Activated CD4-positive, alpha-beta T cell treated with anti-CD3 and anti-CD28 coated beads, Interleukin-2, amount 50 U/mL, for 24 hours (primary cell): ENCODE measurements around the gene POLN.
A peak's percentile ranks its signal among the peaks of the same experiment; 100 is the strongest.

Source experiments
- DNase-seq, 2 donors: peaks; one replicate each; pipeline ENCODE4 v3.0.0-alpha.2; 2020; ENCODE audit warnings: low read depth in 1 of 2, low spot score in 1 of 2

The POLN gene

DNA sequence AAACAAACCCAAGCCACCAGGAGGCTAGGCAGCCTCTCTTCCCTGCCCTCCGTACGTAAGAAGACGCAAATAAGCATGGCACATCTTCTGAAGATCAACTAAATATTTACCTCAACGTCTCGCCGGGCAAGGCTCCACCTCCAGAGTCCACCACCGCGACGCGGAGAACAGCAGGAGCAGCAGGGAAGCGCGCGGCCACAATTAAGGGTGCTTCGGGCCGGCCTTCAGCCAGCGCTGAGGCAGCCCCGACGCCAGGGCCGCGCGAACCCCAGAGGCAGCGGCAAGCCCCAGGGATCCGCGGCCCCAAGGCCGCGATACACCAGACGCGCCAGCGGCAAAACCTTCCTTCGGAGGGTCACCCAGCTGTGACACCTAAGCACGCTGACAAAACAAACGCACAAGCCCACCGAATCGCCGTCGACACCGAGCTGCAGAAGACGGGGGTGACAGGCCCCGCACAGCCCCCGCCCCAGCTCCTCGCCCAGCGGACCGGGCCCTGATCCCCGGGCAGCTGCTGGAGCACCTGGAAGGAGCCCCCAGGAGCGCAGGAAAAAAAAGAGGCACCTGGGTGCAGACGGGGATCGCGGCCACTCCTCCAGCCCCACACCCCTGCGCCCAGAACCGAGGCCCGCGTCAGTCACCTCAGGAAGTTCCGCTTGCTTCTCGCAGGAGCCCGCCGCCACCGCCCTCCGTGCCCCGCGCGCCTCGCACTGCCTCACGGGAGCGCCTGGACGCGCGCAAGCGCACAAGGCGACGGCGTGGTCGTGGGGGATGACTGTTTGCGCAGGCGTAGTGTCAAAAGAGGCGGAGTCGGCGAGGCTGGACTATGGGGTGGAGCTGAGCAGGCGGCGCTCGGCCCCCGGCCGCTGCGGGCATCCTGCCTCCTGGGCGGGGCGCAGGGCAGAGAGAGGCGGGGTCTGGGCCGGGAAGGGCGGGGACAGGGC lies at the start of gene POLN, which contains the start of gene HAUS3:
Gene POLN (minus strand): TSS at position 712 of the 944 bp plus-strand sequence. CDS start 12,890 bp downstream, outside the sequence.
Gene HAUS3 (minus strand): TSS at position 712 of the 944 bp plus-strand sequence. CDS start 1,175 bp downstream, outside the sequence.
- DNase-seq, result peak; percentile 98 to 99

DNA sequence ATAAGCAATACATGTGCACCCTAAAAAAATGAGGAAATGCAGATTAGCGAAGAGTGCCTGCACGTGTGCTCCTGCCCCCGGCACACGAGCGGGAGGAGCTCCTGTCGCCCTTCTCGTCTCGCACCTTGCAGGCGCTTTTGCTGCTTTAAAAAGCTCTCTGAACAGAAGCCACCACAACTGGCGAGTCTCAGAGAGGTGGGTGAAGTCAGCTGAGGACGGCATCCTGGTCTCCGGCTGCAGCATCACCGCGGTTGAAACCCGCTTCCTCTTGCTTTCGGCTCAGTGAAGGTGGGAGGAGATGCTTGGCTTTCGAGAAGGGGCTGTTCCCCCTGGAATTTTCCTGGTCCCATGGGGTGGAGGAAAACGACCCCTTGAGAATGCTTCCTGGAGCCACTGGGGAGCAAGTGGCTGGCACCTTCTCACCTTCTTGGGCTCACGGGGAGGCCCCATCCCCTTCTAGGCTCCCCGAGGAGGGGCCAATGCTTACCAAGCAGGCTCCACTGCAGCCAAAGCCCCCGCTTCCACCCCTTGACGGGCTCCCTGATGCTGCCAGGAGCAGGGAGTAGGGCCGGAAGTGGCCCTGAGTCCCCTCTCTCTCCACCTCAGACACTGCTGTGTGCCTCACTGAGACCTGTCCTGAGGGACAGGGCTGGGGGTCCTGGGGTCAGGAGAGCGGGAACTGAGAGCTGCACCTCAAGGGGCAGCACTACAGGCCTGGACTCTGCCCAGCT lies 49.2 kb upstream of the POLN start:
- peak; percentile 20 to 42 for DNase-seq

DNA sequence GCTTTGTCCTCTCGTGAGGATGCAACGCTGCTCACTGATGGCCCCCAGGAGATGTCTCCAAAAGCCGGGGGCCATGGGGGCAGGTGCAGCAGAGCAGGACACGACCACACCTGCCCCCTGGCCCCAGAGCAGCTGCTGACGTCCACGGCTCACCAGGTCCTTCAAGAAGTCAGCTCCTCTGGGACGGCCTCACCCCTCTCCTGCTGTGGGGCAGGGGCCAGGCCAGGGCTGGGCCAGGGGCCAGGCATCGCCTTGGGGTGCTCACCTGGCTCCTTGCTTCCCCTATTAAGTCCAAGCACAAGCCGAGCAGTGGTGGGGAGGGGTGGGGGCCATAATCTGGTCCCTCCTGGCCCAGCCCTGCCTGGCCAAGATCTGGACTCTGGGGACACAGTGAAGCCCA lies 48.6 kb upstream of the POLN start:
- no peak for DNase-seq

DNA sequence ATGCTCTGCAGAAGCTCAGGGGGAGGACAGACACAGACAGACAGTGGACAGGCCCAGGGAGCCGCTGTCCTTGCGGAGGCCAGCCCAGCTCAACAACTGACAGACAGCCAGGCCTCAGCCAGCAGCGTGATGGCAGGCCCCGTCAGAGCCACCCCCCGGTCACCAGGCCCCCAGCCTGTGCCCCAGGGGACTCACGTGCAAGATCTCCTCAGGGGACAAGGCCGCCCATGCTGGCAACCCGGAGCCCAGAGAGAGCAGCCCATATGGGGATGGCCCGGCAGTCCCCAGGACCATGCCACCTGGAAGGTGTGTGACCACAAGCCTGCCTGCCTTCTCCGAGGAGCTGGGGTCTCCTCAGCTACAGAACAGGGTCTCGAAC lies 48.0 kb upstream of the POLN start:
- no peak for DNase-seq

DNA sequence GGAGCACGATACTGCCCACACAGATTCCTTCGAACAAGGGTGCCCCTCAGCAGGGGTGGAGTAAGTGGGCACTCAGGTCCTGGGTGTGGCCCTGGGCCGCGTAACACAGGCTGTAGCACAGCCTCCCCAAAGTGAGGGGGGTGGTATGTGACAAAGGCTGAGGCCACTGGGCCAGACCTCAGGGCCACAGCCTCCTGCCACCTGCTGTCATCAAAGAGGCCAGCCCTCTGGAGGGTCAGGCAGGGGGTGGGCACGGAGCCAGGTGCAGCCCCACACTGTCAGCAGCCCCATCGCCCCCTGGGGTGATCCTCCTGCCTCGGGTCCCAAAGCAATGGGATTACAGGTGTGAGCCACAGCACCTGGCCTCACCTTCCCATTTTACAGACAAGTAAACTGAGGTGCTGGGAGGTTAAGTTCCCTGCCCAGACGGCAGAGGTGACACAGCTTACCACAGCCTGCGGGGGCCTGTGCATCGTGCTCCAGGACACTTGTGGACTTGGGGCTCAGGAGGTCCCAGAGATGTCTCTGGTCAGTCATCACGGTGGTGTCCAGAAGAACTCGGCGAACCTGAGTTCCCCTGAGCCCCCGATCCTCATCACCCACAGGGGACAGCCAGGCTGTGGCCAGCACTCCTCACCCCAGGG lies 47.5 kb upstream of the POLN start:
- DNase-seq, result no peak

DNA sequence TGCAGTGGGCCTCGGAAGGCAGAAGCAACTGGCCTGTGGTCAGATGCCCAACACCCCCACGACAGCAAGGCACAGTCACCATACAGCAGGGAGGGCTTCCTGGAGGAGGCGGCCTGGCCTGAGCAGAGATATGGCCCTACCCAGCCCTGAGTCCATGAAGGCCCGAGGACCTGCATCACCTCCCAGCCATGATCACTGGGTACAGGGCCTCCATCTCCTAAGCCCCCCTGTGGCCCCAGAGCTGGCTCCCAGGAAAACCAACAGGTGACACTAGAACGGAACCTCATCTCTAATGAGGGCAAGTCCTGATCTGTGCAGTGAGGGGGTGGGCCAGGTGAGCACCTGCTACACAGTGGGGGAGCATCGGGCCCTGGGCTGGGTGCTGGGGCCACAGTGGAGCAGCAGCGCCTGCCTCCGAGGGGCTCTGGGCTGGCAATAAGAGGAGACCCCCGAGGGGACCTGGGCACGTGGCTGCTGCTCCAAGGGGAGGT lies 46.2 kb upstream of the POLN start:
- no peak for DNase-seq

DNA sequence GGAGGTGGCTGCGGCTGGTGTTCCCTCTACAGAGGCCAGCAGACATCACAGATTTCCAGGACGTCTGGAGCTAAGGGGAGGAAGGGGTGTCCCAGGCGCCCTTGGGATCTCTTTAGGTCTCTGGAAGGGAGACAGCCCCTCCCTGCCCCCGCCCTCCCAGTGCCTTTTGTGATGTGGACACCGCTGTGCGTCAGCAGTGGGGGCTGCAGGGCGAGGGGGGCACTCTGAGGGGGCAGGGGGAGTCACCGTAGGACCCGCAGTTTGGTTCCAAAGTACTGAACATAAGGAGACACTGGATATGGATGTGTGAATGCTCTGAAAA lies 45.6 kb upstream of the POLN start:
- no peak for DNase-seq

DNA sequence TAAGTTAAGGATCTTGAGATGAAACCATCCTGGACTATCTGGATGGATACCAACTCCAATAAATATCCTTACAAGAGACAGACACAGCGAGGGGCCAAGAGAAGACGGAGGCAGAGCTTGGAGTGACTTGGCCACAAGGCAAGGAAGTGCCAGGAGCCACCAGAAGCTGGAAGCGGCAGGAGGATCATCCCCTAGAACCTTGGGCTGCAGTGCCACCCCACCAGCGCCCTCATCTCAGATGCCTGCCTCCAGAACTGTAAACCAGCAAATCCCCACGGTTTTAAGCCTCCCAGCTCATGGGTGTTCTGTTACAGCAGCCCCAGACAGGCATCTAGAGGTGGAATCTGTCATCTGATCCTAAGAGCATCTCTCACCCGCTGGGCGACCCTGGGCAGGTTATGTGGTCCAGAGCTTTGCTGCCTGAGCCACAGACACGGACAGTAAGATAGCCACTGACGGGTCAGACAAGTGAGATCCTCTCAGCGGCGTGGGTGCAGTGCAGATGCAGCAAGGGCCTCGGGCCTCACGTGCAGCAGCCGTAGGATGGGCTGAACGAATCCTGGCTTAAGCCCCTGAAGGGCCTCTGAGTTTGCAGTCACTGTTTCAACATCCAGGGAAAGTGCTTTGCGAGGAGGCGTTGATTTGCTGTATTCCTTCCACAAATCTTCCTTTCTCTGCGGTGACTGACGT lies 45.1 kb upstream of the POLN start:
- DNase-seq, result no peak

DNA sequence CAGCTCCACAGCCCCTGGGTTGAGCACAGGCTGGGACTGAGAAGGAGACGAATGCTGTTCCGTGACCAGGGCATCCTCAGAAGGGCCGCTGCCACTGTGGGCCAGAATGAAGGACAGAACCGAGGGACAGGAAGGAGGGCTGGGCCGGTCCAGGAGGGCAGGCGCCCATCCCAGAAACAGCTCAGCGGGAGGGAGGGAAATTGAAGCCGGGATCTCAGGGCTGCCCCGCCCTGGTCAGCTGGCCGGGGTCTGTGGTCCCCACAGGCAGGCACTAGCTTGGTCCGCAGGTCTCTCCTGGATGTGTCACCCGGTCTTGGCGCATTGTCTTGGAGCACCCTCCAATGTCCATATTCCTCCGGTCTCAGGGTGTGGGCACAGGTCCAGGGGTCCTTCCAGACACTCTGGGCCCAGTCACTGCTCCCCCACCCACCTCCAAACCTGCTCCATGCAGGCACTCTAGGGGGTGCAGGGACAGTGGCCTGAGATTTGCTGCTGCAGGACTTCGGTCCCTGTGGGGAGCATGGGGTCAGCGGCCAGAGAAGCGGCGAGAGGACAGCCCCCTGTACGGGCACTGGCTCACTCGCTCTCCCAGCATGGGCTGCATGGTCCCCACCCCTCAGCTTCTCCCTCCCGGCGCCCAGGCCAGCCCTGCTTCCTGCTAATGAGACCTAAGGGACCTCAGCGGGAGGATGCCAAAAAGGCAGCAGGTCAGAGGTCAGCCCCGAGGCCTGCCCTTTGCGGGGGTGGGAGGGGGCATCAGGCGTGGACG lies 43.9 kb upstream of the POLN start:
- DNase-seq, result no peak

DNA sequence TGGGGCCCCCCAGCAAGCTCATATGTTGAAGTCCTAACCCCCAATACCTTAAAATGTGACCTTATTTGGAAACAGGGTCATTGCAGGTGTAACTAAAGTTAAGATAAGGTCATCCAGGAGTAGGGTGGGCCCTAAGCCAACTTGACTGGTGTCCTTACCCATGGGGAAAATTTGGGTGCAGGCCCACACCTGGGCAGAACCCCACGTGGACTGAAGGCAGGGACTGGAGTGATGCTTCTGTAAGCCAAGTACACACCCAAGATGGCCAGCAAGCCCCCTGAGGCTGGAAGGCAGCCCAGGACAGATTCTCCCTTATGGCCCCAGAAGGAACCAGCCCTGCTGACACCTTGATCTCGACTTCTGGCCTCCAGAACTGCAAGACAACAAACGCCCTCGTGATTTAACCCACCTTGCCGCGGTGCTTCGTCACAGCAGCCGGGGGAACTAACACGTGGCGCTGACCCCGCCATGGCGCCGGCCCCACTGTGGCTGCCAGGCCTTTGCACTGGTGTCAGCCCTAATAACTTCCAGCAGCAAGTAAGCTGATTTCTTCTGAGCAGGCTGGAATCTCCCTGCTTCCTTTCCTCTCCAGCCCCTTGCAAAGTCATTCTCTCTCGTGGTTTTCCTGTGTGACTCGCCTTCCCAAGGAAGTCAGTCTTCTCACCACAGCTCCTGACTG lies 43.2 kb upstream of the POLN start:
- DNase-seq, result no peak

DNA sequence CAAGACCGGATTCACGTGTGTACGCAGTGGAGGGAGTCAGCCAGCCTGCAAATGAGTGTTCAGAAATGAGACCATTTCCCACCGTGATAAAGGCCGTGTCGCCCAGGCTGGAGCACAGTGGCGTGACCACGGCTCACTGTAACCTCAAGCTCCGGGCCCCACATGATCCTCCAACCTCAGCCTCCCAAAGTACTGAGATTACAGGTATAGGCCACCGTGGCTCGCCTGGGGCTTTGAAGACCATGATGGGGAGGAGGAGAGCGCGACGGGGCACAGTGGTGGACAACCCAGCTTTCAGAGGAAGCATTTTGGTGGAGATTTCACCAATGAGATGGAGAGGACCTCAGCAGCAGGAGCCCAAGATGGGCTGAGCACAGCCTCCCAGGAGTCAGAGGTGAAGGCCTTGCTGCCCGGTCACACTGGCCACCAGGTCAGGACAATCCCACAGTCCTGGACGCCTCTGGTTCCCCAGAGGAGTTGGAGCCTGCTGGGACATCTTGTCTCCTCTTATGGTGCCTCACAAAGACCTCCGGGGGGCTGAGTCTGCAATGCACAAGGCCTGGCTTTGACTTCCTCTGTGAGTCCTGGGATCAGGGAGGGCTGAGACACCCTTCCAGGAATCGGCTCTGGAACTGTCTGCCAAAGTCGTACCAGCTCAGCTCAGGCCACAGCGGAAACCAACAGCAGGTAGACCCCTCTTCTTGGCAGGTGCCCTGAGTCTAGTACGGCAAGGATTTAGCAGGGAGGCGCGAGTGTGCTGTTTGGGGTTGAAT lies 42.4 kb upstream of the POLN start:
- DNase-seq, result no peak

DNA sequence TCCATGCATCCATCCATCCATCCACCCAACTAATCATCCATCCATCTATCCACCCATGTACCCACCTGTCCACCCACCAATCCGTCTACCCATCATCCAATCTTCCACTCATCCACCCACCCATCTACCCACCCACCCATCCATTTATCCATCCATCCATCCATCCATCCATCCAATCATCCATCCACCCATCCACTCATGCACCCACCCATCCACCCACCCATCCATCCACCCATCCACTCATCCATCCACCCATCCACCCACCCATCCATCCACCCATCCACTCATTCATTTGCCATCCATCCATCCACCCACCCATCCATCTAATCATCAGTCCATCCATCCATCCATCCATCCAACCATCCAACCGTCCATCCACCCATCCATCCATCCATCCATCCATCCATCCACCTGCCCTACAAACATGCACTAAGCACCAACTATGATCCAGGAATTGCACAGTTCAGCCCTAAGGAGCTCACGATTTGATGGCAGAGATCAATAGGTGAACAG lies 41.3 kb upstream of the POLN start:
- DNase-seq, result no peak

DNA sequence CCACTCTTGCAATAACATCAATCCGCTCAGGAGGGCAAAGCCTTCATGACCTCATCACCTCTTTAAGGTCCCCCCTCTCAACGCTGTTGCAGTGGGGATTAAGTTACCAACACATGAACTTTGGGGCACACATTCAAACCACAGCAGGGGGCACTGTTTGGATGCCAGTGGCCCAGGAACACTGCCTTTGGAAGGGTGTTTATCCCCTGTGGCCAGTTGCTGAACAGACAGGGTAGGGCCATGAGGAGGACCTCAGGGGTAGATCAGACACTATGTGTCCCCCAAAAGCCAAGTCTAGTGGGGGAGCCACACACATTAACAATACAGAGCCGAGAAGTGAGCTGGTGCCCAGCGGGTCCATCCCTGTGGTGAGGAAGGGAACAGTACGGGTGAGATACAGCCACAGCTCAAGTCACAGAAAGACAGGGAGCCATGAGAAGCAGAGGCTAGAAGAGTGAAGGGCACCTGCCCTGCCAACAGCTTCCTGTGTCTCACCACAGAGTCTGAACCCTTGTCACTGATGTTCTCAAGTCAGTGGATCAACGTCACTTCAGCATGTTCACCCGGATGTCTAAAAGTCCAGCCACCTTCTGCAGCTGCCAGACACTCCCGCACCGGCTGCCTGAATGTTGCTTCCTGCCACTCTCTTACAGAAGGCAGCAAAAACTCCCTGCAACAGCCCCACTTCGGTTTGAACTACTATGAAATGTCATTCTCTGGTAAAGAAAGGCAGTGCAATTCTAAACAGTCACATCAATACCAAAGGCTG lies 39.8 kb upstream of the POLN start:
- DNase-seq, result peak; percentile 19 to 43

DNA sequence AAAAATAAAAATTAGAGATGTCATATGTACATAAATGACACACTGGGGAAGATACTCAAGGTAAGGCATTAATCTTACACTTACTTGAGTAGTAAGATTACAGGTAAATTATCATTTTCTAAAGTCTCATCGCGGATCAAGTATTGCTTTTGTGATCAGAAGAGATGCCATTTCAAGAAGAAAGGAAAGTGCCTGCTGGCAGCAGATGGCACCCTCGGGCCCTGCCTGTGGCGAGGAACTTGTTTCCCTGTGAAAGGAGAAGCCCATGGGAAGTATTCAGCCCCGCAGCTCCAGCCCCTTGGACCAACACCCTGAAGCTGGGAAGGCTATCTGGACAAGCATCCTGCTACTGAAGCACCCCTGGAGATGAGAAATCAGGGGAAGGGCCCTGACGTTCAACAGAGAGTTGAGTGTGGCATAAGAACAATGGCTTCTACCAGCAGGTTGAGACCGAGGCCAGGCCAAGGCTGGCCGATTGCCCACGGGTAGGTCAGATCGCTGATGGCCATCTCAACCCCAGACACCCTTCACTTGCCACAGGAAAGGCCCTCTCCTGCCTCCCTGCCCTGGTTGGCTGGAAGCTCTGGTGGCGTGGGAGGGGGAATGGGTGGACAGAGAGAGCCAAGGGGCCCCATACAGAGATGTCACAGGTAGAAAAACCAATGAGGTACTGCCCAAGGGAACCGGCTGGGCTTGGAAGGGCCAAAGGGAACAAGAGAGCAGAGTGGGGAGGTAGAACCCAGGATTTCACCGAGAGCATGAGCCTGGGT lies 38.8 kb upstream of the POLN start:
- DNase-seq, result no peak

DNA sequence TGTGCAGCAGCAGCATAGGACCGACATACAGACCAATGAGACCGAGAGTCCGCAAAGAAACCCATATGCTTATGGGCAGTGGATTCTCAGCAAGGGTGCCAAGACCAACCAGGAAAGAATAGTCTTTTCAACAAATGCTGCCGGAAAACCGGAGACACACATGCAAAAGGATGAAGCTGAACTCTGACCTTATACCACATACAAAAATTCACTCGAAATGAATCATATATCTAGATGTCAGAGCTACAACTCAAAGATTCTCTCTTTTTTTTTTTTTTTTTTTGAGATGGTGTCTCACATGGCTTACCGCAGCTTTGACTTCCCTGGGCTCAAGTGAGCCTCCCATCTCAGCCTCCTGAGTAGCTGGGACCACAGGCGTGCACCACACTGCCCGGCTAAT lies 36.0 kb upstream of the POLN start:
- no peak for DNase-seq

DNA sequence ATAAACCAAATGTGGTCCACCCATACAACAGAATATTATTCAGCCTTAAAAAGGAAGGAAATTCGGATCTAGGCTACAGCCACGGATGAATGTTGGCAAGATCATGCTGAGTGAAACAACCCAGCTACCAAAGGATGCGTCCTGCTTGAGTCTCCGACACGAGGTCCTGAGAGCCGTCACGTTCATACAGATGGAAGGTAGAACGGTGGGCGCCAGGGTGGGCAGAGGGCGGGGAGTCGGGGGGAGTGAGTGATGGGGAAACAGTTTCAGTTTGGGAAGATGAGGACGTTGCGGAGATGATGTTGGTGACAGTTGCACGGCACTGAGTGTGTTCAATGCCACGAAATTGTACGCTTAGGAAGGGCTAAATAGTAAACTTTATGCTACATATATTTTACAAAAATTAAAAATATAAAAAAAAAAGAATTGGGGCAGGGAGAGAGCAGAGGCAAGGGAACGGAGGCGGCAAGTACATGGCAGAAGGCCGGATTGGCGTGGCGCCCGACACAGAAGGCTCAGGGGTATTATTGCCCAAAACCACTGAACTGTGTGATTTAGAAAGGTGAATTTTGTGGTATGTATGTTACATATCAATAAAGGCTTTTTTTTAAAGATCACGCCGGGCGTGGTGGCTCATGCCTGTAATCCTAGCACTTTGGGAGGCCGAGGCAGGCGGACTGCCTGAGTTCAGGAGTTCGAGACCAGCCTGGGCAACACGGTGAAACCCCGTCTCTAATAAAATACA lies 34.8 kb upstream of the POLN start:
- DNase-seq, result no peak
